Measurements from ENCODE around the gene CAPZB.
A peak's percentile ranks its signal among the peaks of the same experiment; 100 is the strongest.

CAPZB gene

GRCh38 chr1:19324665-19324990 lies 160.7 kb downstream of the CAPZB start:
- DNase-seq, result no peak

- no peak for DNase-seq
These were observed 161.2 kb downstream of the CAPZB start for GRCh38 chr1:19323987-19324664.

GRCh38 chr1:19322481-19322880 lies 162.9 kb downstream of the CAPZB start:
- DNase-seq, result no peak

GRCh38 chr1:19321071-19321470 lies 164.3 kb downstream of the CAPZB start:
- DNase-seq, result no peak

- DNase-seq, result no peak
These were observed 166.1 kb downstream of the CAPZB start for GRCh38 chr1:19319196-19319595.

- DNase-seq, result no peak
These were observed 168.0 kb downstream of the CAPZB start for GRCh38 chr1:19317126-19317910.

- peak in 1 of 2 experiments; percentile 14 for DNase-seq
These were observed 169.8 kb downstream of the CAPZB start for GRCh38 chr1:19315378-19316198.

GRCh38 chr1:19313961-19314882 lies 171.1 kb downstream of the CAPZB start:
- no peak for DNase-seq

- DNase-seq, result no peak
These were observed 171.7 kb downstream of the CAPZB start for GRCh38 chr1:19313636-19313959.

- no peak for DNase-seq
These were observed 172.3 kb downstream of the CAPZB start for GRCh38 chr1:19312782-19313635.

- peak; percentile 70 to 76 for DNase-seq
These were observed 173.2 kb downstream of the CAPZB start, which contains the start of the genes AKR7A2 and SLC66A1 for GRCh38 chr1:19311931-19312781. Gene AKR7A2, minus strand, starts transcription at chr1:19312144. Its CDS starts 20 bp downstream, at chr1:19312124. Gene SLC66A1, plus strand, starts transcription at chr1:19312326. Its CDS starts 5,352 bp downstream, at chr1:19317678.

GRCh38 chr1:19311503-19311930 lies 173.8 kb downstream of the CAPZB start:
- no peak for DNase-seq

- no peak for DNase-seq
These were observed 174.4 kb downstream of the CAPZB start for GRCh38 chr1:19310720-19311502.

- no peak for DNase-seq
These were observed 175.3 kb downstream of the CAPZB start for GRCh38 chr1:19310061-19310460.

- DNase-seq, result peak in 1 of 2 experiments; percentile 12
These were observed 176.1 kb downstream of the CAPZB start for GRCh38 chr1:19309123-19309813.

GRCh38 chr1:19308509-19308907 lies 176.8 kb downstream of the CAPZB start:
- no peak for DNase-seq

- no peak for DNase-seq
These were observed 177.4 kb downstream of the CAPZB start for GRCh38 chr1:19307794-19308508.

- DNase-seq, result no peak
These were observed 178.4 kb downstream of the CAPZB start for GRCh38 chr1:19306941-19307340.

Measured in SW 1271 (cell line).